GM12892 (cell line): ENCODE results near the gene LYPD6B.

Experiments
- POLR2AphosphoS5 ChIP-seq: IDR thresholded peaks from 2 replicates; pipeline ENCODE4 v1.6.1; 2011; ENCODE audit warnings: low read depth, low read length, control low read depth
- TAF1 ChIP-seq: IDR thresholded peaks from 2 replicates; pipeline ENCODE4 v1.6.1; 2011; ENCODE audit warnings: low read depth, mild to moderate bottlenecking, control low read depth, low read length, borderline replicate concordance

DNA sequence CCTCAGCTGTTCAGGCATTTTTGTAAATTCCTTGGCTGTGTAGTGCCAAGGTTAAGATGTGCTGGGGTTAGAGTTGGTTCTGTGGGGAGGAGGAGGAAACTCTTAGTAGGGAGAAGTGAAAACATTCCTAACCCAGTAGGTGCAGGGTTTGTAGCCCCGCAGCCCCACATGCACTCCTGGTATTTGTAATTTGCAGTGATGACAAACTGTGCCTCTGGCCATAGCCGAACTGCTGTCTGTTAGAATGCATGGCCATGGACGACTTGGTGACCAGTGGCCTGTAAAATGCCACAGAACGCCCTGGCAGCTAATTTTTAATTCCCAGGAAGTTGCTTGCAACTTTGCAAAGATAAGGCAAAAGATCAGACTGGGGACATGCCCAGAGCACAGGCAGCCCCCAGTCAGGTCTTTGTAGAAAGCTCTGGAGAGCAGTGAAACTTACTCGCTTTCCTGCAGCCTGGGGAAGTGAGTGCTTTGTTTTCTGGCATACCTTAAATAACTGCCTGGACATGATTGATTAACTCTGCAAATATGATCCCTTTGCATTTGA lies 38.4 kb downstream of the LYPD6B start:
- no peak for TF ChIP-seq POLR2AphosphoS5
- no peak for TF ChIP-seq TAF1
